Trophoblast cell (in vitro differentiated cells and primary cell): Measurements from ENCODE around the gene ARL13B.

Source experiments
- DNase-seq, 2 donors: peaks; one replicate each; pipeline ENCODE4 v3.0.0-alpha.2; 2016
- H2AFZ ChIP-seq: 2 replicates; pipeline ENCODE4 v1.6.1; 2013; ENCODE audit warnings: low read length, moderate library complexity, mild to moderate bottlenecking; ENCODE audit not compliant: insufficient read depth, poor library complexity
- H2AK5ac ChIP-seq: 2 replicates; pipeline ENCODE4 v1.6.1; 2013; ENCODE audit warnings: mild to moderate bottlenecking, low read length
- H2BK120ac ChIP-seq: 2 replicates; pipeline ENCODE4 v1.6.1; 2013; ENCODE audit warnings: low read length, mild to moderate bottlenecking, moderate library complexity; ENCODE audit not compliant: insufficient read depth, poor library complexity
- H2BK12ac ChIP-seq: 2 replicates; pipeline ENCODE4 v1.6.1; 2013; ENCODE audit warnings: mild to moderate bottlenecking, low read length, moderate library complexity
- H2BK5ac ChIP-seq: 2 replicates; pipeline ENCODE4 v1.6.1; 2013; ENCODE audit warnings: low read length, low read depth, moderate library complexity, mild to moderate bottlenecking; ENCODE audit not compliant: poor library complexity
- H3K14ac ChIP-seq: 2 replicates; pipeline ENCODE4 v1.6.1; 2013; ENCODE audit warnings: mild to moderate bottlenecking, low read length
- H3K18ac ChIP-seq: 2 replicates; pipeline ENCODE4 v1.6.1; 2013; ENCODE audit warnings: mild to moderate bottlenecking, low read length
- H3K23ac ChIP-seq: 2 replicates; pipeline ENCODE4 v1.6.1; 2013; ENCODE audit warnings: low read length
- H3K27ac ChIP-seq: 2 replicates; pipeline ENCODE4 v1.5.1; 2013; ENCODE audit warnings: low read depth, mild to moderate bottlenecking, inconsistent platforms, low read length, moderate library complexity
- H3K27me3 ChIP-seq: 2 replicates; pipeline ENCODE4 v1.6.1; 2013; ENCODE audit warnings: inconsistent platforms, mild to moderate bottlenecking, low read length, moderate library complexity; ENCODE audit not compliant: insufficient read depth
- H3K36me3 ChIP-seq, 2 experiments: 1 replicate in 1 of 2; 2 replicates in 1 of 2; pipeline ENCODE4 v1.6.1; 2013; ENCODE audit warnings: low read length in 2 of 2, mild to moderate bottlenecking in 2 of 2, moderate library complexity in 1 of 2; ENCODE audit not compliant: insufficient read depth in 2 of 2, control insufficient read depth in 1 of 2
- H3K4ac ChIP-seq: 2 replicates; pipeline ENCODE4 v1.6.1; 2013; ENCODE audit warnings: low read depth, mild to moderate bottlenecking, low read length, moderate library complexity
- H3K4me1 ChIP-seq, 2 experiments: 1 replicate in 1 of 2; 2 replicates in 1 of 2; pipeline ENCODE4 v1.6.1; 2013; ENCODE audit warnings: low read length in 2 of 2, mild to moderate bottlenecking in 2 of 2, moderate library complexity in 1 of 2; ENCODE audit not compliant: insufficient read depth in 2 of 2, control insufficient read depth in 1 of 2
- H3K4me2 ChIP-seq: 2 replicates; pipeline ENCODE4 v1.6.1; 2013; ENCODE audit warnings: inconsistent platforms, mild to moderate bottlenecking, low read length, moderate library complexity
- H3K4me3 ChIP-seq: 2 replicates; pipeline ENCODE4 v1.5.1; 2013; ENCODE audit warnings: mild to moderate bottlenecking, low read depth, low read length, inconsistent platforms
- H3K79me1 ChIP-seq: one replicate; pipeline ENCODE4 v1.6.1; 2013; ENCODE audit warnings: low read length
- H3K79me2 ChIP-seq: 2 replicates; pipeline ENCODE4 v1.6.1; 2013; ENCODE audit warnings: low read length, mild to moderate bottlenecking; ENCODE audit not compliant: control insufficient read depth, insufficient read depth, poor library complexity
- H3K9ac ChIP-seq: 2 replicates; pipeline ENCODE4 v1.6.1; 2013; ENCODE audit warnings: mild to moderate bottlenecking, low read length
- H3K9me3 ChIP-seq: 2 replicates; pipeline ENCODE4 v1.6.1; 2013; ENCODE audit warnings: low read depth, mild to moderate bottlenecking, control low read depth, inconsistent platforms, low read length; ENCODE audit not compliant: insufficient read depth
- H4K12ac ChIP-seq: 2 replicates; pipeline ENCODE4 v1.6.1; 2013; ENCODE audit warnings: low read depth, mild to moderate bottlenecking, low read length, moderate library complexity
- H4K8ac ChIP-seq: 2 replicates; pipeline ENCODE4 v1.6.1; 2013; ENCODE audit warnings: low read depth, mild to moderate bottlenecking, low read length, moderate library complexity
- H4K91ac ChIP-seq: one replicate; pipeline ENCODE4 v1.6.1; 2013; ENCODE audit warnings: low read depth, mild to moderate bottlenecking, low read length, moderate library complexity
- WGBS: extraction: QIAGEN DNeasy Blood & Tissue Kit; methylation state at CpG from one replicate; pipeline ENCODE4 v1.1.7; 2013; ENCODE audit warnings: missing lambda C conversion rate; ENCODE audit not compliant: insufficient read length, insufficient coverage; ENCODE audit errors: extremely low coverage; 5-methylcytosine and 5-hydroxymethylcytosine counted together

ARL13B gene

DNA sequence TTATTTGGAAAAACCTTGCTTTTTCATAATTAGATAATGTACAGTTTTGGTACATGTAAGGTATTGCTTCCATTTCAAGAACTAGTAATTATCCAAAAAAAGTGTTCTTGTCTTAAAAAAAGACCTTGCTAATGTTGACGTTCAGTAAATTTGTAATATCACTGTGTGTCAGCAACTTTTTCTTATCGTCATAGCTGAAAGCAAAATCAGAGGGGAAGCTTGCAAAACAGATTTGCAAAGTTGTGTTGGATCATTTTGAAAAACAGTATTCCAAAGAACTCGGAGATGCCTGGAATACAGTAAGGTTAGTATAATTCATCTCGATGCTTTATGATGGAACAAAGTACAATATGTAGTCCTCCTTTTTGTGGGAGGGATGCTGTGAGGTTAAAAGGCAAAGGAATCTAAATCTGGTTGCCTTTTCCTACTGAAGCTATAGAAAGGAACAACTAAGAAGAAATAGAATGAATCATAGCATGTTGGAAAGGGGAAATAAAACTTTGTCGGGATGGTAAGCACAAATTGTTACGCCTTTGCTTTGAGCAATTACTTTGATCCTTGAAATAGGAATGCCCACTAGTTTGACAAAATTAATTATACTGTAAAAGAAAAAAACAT lies 84.4 kb downstream of the ARL13B start:
- H2BK120ac ChIP-seq: no peak overlapping the region
- H3K4ac ChIP-seq: no peak overlapping the region
- no peak overlapping the region for H3K23ac ChIP-seq
- no peak overlapping the region for H3K4me3 ChIP-seq
- no peak overlapping the region for H3K18ac ChIP-seq
- no peak overlapping the region for H4K8ac ChIP-seq
- H3K9ac ChIP-seq: no peak overlapping the region
- no CpG with 5 or more reads among the region's 6 CpGs for WGBS
- H2AFZ ChIP-seq: no peak overlapping the region
- H3K27me3 ChIP-seq: no peaks in the 10 kb centered on the region
- H4K12ac ChIP-seq: no peak overlapping the region
- no peak overlapping the region for H3K4me2 ChIP-seq
- peaks cover 2% of the 10 kb centered on the region in 2 experiments for H3K36me3 ChIP-seq
- H3K79me1 ChIP-seq: peaks cover 7% of the 10 kb centered on the region
- no peak overlapping the region for H3K14ac ChIP-seq
- no peak overlapping the region for H2BK12ac ChIP-seq
- DNase-seq: no peak
- no peaks in the 10 kb centered on the region for H3K9me3 ChIP-seq
- H3K4me1 ChIP-seq: peaks cover 1 to 3% of the 10 kb centered on the region in 2 experiments
- H2AK5ac ChIP-seq: no peak overlapping the region
- H2BK5ac ChIP-seq: no peak overlapping the region
- H3K27ac ChIP-seq: no peak overlapping the region
- H3K79me2 ChIP-seq: peaks cover 4% of the 10 kb centered on the region
- H4K91ac ChIP-seq: no peak overlapping the region

DNA sequence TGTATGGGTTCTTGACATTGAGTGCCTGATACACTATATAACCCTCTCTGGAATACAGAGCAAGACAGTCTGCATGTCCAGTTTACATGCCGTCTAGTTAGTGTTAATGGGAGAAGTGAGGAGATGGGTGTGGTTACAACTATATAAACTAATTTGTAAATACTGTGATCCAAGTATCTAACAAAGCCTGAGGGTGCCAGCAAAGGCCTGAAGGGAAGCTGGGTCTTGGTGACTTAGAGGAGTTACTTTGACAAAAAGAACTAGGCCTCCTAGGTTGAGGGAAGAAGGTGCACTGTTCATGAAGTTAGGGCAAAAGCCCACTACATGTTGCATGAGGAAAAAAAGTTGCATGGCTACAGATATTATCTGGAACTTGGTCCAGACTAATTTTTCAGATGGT lies 85.2 kb downstream of the ARL13B start:
- Histone ChIP-seq H3K79me2 (peaks cover 4% of the 10 kb centered on the region), H3K27ac (no peak overlapping the region), H2AK5ac (no peak overlapping the region), H2BK12ac (no peak overlapping the region), H2BK5ac (no peak overlapping the region), H3K4me1 (peaks cover 1 to 3% of the 10 kb centered on the region in 2 experiments), H3K14ac (no peak overlapping the region), H3K79me1 (peaks cover 7% of the 10 kb centered on the region), H3K9ac (no peak overlapping the region), H4K8ac (no peak overlapping the region), H2AFZ (no peak overlapping the region), H3K18ac (no peak overlapping the region), H3K27me3 (no peaks in the 10 kb centered on the region), H4K91ac (no peak overlapping the region), H3K9me3 (no peaks in the 10 kb centered on the region), H4K12ac (no peak overlapping the region), H3K4me3 (no peak overlapping the region), H2BK120ac (no peak overlapping the region), H3K4me2 (no peak overlapping the region), H3K36me3 (no peaks in the 10 kb centered on the region), H3K23ac (no peak overlapping the region), H3K4ac (no peak overlapping the region)
- no CpG with 5 or more reads among the region's 1 CpG for WGBS
- DNase-seq: no peak

DNA sequence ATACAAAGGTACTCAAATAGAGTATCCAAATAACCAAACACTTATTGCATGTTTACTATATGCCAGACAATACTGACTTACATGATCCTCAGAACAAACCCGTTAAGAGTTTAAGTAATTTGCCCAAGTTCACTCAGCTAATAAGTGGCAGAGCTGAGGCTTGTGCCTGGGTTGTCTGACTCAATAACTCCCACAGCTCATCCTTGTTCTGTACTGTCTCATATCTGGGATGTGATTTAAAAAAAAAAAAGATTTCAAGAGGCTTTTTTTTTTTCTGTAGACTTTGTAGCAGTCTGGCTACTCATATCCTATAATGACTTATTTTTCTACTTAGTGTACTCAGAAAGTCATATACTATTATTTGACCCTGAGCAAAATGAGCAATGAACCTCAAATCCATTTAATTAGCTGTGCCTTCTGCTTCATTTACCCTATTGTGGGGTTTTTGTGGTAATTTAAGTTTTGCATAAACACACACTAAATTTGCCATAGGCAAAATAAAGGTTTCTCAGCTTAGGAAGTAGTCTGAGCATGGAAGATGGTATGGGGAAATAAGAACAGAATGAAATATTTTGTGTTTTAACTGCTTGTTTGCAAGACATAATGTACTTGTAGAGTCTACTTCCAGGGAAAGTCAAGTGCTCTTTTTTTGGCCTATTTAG lies 86.0 kb downstream of the ARL13B start:
- H4K8ac ChIP-seq: no peak overlapping the region
- no peak overlapping the region for H3K14ac ChIP-seq
- no peak overlapping the region for H3K18ac ChIP-seq
- H3K4ac ChIP-seq: no peak overlapping the region
- no peak overlapping the region for H2AK5ac ChIP-seq
- H3K36me3 ChIP-seq: no peaks in the 10 kb centered on the region
- no peak for DNase-seq
- WGBS: no CpG with 5 or more reads among the region's 1 CpG
- H3K4me2 ChIP-seq: no peak overlapping the region
- peaks cover 1 to 3% of the 10 kb centered on the region in 2 experiments for H3K4me1 ChIP-seq
- H3K79me1 ChIP-seq: peaks cover 7% of the 10 kb centered on the region
- H3K4me3 ChIP-seq: no peak overlapping the region
- H3K9me3 ChIP-seq: no peaks in the 10 kb centered on the region
- no peak overlapping the region for H2AFZ ChIP-seq
- no peak overlapping the region for H3K9ac ChIP-seq
- H3K23ac ChIP-seq: no peak overlapping the region
- no peak overlapping the region for H2BK120ac ChIP-seq
- no peak overlapping the region for H4K12ac ChIP-seq
- H3K27ac ChIP-seq: no peak overlapping the region
- no peak overlapping the region for H2BK12ac ChIP-seq
- H3K27me3 ChIP-seq: no peaks in the 10 kb centered on the region
- H2BK5ac ChIP-seq: no peak overlapping the region
- H3K79me2 ChIP-seq: peaks cover 4% of the 10 kb centered on the region
- H4K91ac ChIP-seq: no peak overlapping the region

DNA sequence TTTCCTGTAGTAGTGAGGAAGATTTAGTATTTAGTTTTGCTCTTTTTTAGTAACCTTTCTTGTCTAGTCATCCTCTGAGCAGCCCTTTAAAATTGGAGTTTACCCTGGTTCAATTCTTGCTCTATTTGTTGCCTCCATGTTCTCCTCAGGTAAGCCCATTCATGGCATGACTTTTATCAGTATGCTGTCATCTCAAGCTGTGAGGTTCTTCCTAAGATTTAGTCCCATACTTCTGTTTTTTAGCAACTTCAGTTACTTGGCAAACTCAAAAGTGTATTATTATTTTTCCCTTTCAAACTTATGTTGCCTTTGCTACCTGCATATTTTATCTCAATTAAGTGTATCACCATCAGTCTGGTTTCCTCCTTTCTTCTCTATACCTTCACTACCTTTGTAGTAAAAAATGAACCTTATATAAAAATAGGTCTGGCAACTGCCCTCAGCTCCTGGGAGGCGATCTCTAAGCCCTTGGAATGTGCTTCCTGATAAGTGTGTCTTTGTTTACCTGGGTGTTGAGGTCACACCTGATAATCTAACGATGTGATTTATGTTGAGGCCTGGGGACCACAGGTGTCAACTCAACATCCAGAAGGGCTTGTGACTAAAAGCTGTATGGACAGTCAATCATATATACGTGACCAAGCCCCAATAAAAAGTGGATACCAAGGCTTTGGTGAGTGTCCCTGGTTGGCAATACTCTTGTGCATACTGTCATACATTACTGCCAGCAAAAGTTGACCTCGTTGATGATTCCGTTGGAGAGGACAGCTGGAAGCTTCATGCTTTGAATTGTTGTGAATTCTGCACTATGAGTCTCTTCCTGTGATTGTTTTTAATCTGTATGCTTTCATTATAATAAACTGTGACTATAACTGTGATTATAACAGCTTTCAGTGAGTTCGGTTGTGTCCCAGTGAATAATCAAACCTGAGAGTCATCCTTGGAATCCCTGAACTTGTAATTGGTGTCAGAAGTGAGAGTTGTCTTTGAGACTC lies 86.8 kb downstream of the ARL13B start:
- Histone ChIP-seq H3K27me3 (no peaks in the 10 kb centered on the region), H2BK5ac (no peak overlapping the region), H4K8ac (no peak overlapping the region), H3K27ac (no peak overlapping the region), H3K9me3 (peaks cover under 1% of the 10 kb centered on the region), H4K91ac (no peak overlapping the region), H3K4ac (no peak overlapping the region), H3K36me3 (peaks cover 0 to 3% of the 10 kb centered on the region in 2 experiments), H3K23ac (no peak overlapping the region), H2AK5ac (no peak overlapping the region), H3K79me2 (peaks cover 4% of the 10 kb centered on the region), H3K14ac (no peak overlapping the region), H3K4me3 (no peak overlapping the region), H2AFZ (no peak overlapping the region), H3K79me1 (peaks cover 7% of the 10 kb centered on the region), H2BK120ac (no peak overlapping the region), H3K9ac (no peak overlapping the region), H3K18ac (no peak overlapping the region), H2BK12ac (no peak overlapping the region), H4K12ac (no peak overlapping the region), H3K4me1 (peaks cover 1 to 3% of the 10 kb centered on the region in 2 experiments), H3K4me2 (no peak overlapping the region)
- no peak for DNase-seq
- WGBS: no CpG with 5 or more reads among the region's 6 CpGs
